HG02973 (cell line): Measurements from ENCODE around the gene SCRG1.

Experiments used
- ATAC-seq: cut with Tn5 transposase; IDR thresholded peaks from one replicate; pipeline ENCODE4 v1.9.1; 2021; ENCODE audit warnings: moderate library complexity; ENCODE audit not compliant: unreplicated experiment

The SCRG1 gene

GRCh38 chr4:173398779-173399415 is at the start of gene SCRG1:
TSS of gene SCRG1 (minus strand) at chr4:173399116. CDS start at chr4:173391414, 7,702 bp downstream.
- ATAC-seq: no peak

- no peak for ATAC-seq
These were observed 49.2 kb upstream of the SCRG1 start for GRCh38 chr4:173448103-173448502.

DNA sequence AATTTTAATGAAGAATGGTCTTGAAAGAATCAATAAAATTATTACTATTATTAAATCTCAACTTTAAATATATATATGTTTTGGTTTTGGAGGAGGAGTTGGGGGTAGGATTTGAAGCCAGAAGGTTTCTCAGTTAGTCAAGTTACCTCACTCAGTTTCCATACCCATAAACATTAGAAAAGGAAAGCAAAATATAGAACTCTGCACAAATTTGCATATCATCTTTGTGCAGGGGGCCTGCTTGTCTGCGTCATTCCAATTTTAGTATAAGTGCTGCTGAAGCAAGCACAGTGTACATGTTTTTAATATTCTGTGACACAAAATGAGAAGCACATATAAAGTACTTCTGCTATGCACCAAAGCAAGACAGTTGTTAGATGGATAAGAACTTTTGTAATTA is 47.5 kb upstream of the SCRG1 start:
- peak; percentile 95 for ATAC-seq

DNA sequence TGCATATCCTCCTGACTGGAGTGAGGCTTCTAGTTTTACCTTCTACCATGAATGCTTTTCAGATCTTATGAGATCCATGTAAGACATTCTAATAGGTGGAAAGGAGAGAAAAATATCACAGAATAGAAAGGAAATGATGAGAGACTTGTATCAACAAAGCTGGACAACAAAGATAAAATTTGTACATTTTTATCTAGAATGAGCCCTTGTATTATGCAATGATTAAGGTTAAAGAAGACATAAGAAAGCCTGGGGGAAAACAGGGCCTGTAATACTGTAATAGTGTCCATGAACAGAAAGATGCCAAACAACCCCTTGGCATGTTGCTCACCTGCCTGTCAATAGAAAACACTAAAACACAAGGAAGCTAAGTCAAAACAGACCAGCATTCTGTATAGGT is 44.2 kb upstream of the SCRG1 start:
- ATAC-seq: no peak

GRCh38 chr4:173442223-173442932 is 43.5 kb upstream of the SCRG1 start:
- no peak for ATAC-seq

- no peak for ATAC-seq
These were observed 42.0 kb upstream of the SCRG1 start for GRCh38 chr4:173440888-173441287.

DNA sequence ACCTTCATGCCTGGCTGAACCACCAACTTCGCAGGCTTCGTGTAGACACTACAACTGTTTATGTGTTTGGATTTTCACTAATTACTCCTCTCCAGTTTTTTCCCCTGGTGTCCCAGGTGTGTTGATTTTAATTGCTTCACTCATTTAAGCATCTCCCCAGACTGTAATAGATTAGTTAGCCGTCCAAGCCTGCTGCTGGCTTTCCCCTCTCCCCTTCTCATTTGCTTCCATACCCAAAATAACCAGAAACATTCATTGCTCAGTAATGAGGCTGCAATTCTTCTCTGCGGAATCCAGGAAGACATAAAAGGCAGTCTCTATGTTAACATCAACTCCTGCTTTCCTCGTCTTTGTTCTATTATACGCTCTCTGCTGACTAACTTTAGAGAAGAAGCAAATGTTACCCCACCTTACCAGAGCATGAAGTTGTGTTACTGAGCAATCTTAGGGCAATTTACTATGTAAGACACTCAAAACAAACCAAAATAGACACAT is 37.9 kb upstream of the SCRG1 start:
- ATAC-seq: no peak

DNA sequence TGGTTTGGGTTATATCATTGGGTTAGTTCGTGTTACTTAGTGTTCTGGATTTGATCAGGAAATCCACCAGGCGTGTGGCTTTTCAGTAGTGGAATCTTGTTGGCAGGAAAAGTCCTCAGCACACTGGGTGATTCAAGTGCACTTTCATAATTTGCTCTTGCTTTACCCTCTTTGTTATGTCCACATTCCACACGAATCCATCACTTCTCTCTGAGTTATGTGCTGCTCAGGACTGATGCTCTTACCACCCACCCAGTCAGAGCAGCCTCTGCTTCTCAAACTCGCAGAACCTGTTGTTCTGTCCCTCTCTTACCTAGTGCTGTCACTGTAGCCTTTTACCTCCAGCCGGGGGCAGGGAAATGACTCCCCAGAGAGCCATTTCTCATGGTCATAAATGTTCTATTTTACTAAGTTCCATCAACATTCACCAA is 37.2 kb upstream of the SCRG1 start:
- no peak for ATAC-seq

GRCh38 chr4:173434231-173434630 is 35.3 kb upstream of the SCRG1 start:
- no peak for ATAC-seq

DNA sequence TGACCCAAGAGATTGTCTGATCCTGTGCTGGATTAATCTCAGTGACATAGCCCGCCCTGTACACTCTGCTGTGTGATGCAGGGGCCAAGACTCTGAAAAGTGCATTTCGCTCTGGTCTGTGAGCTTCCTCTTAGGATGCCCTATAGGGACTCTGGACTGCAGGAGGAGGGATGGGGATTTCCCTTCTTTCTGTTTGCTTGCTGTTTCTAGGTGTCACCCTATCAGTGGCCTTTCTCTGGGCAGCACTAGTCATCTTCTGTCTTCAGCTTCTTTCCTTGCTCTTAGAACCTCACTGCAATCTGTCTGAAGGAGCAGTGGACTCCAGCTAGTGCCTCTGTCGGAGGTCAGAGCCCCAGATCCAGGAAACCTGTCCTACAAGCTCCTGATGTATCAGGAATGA is 34.5 kb upstream of the SCRG1 start:
- ATAC-seq: no peak

DNA sequence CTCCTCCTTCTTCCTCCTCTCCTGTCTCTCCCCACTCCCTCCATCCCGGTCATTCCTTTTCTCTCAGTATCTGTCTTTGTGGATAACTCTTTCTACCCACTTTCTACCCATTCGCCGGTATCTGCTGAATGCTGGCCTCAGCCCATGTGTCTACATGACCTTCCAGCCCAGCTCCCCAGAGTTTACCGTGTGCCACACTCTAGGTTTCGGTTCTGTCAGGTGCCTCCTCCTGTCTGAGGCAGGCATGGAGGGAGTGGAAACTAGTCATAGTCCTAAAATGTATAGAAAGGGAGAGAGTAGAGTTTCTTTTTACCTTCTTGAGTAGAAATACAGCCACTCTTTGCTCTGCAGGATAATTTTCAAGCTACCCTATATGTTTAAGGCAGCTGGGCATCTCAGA is 33.5 kb upstream of the SCRG1 start:
- no peak for ATAC-seq

DNA sequence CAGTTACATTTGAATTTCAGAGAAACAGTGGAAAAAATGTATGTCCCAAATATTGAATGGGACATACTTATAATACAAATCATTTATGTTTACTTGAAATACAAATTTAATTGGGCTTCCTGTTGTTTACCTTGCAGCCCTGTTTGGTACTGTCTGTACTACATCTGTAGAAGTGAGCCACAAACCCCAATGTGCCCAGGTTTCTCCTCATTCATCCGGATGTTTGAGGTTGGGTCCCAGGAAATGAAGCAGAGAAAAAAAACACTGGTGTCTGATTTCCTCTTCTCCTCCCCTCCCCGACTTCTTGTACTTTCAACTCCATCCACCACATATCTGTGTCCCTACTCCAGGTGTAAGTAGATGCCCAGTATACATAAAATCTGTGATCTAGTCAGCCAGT is 27.1 kb upstream of the SCRG1 start:
- ATAC-seq: no peak

DNA sequence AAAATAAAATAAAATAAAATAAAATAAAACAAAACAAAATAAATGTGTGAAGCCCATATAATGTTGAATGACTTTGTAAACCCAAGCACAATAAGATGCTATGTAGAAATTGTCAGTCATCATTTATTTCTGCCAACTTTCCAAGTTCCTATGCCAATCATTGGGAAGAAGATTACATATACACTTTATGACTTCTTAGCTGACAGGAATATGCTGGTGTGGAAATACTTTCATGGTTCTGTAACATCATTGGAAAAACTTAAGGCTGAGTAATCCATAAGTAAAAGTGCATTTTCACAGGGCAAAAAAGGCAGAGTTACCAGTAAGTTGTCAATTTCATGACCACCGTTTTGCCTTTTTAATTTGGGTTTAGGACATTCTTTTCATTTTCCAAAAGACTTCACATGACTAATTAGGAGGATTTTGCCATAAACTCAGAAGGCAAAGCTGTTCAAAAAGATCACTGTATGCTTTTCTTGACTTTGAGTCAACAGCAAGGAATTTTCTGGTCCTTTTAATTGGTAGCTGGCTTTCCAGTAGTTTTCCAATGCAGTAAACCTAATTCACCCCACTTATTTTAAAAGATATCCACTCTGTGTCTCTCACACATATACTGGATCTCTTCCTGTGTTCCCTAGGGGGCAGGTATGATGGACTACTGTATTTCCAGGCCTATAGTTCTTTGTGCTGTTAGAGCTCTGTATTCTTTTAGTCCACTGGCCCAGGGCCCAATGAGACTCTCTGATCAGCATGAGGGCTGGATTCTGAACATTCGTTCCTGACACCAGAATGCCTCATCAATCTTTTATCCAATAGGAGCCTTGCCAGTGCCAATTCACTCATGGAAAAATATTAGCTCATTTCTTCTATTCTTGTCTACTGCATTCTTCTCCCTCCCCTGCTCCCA is 26.2 kb upstream of the SCRG1 start:
- no peak for ATAC-seq

DNA sequence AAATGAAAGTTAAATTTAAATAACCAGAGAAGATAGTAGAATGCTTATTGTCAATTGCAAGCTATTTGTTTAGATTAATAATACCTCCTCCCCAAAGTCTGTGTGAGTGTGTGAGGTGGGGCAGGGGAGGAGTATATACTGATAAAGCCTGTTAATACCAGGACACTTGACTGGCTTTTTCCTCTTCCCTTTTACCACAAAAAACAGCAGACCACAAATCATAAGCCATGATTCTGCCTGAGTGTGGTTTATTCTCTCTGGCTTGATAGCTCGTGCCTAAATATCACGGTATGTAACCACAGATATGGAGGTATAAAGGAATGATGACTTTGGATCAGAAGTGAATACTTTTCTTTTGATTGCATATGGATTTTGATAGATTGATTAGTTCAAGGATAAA is 21.9 kb upstream of the SCRG1 start:
- ATAC-seq: no peak

- ATAC-seq: no peak
These were observed 21.4 kb upstream of the SCRG1 start for GRCh38 chr4:173420324-173420752.

DNA sequence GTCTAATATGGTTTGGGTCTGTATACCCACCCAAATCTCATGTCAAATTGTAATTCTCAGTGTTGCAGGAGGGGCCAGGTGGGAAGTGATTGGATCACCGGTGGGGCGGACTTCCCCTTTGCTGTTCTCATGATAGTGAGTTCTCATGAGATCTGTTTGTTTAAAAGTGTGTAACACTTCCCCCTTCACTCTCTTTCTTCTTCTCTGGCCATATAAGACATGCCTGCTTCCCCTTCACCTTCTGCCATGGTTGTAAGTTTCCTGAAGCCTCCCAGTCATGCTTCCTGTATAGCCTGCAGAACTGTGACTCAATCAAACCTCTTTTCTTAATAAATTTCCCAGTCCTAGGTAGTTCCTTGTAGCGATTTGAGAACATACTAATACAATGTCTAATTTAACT is 19.7 kb upstream of the SCRG1 start:
- ATAC-seq: no peak

DNA sequence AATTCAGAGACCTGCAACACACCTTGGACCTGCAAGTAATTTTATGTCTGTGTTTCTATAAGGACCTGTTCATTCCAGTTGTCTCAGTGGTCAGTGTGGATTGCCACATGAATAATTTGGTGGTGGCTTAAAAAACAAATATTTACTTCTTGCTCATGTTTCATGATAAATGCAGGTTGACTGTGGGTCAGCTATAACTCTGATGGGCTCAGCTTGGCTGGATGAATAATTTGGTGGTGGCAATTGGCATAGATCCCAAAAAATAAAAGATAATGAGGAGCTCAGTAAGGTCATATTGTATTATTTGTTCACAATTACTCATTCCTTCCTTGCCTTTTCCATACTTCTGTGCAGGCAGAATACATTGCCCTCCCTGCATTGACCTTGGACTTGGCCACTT is 18.9 kb upstream of the SCRG1 start:
- ATAC-seq: no peak

- no peak for ATAC-seq
These were observed 17.2 kb upstream of the SCRG1 start for GRCh38 chr4:173415885-173416653.

GRCh38 chr4:173415092-173415491 is 16.2 kb upstream of the SCRG1 start:
- no peak for ATAC-seq

DNA sequence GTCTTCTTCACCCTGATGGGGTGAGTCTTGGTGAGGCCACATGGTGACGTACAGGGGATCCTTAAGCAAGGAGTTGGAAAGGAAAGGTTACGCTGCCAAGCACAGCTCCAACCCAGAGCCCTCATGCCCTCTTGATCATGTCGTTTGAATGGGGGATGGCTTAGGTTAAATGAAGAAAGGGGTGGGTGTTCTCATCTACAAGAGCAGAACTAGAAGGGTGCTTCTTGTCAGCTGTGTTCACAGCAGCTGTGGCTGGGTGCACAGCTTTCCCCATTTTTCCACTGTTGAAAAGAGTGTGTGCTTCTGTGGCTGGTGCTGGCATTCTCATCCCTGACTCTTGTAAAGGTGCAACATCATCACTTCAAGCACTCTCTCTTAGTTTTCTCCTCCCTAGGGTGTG is 15.5 kb upstream of the SCRG1 start:
- ATAC-seq: no peak

DNA sequence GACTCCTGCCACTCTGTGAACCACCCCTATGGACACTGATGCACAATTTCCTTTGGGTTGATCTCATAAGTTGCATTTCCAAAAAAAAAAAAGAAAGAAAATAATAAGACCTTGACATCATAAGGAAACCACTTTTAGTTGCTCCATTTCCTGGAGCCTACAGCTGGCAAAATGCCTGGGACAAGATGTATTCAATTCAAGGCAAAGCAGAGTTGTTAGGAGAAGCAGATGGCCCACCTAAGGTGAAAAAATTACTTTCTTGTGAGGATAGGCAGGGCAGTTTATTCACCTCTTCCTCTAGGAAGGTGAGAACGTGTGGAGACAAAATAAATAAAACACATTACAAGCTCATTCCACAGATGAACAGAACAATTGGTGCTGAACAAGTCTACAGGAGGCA is 14.1 kb upstream of the SCRG1 start:
- ATAC-seq: no peak
